Upper lobe of left lung (tissue), 6 donors: Measurements from ENCODE around the gene UST. TPM values are rescaled to one million over a fixed set of nuclear protein-coding genes. Genes with fewer than 3 reads are reported as not detected.

Experiments used
- ATAC-seq, 2 donors: fragments of 200-7000 bp; cut with Tn5 transposase; one replicate each; pipeline ENCODE4 v1.9.1; 2022; ENCODE audit warnings: mild to moderate bottlenecking in 2 of 2, moderate library complexity in 2 of 2; ENCODE audit not compliant: low FRiP score in 2 of 2
- DNase-seq, 2 donors: peaks; one replicate each; pipeline ENCODE4 v3.0.0-alpha.2; 2019 to 2020
- H3K27ac ChIP-seq, 4 donors: fragments of 200-600 bp; sonication (generic); one replicate each; pipeline ENCODE4 v1.5.1; 2016 to 2019
- H3K27me3 ChIP-seq, 4 donors: fragments of 200-600 bp; sonication (generic); one replicate each; pipeline ENCODE4 v1.5.1; 2017 to 2019
- H3K36me3 ChIP-seq, 4 donors: fragments of 200-600 bp; sonication (generic); one replicate each; pipeline ENCODE4 v1.5.1; 2016 to 2019
- H3K4me1 ChIP-seq, 4 donors: fragments of 200-600 bp; sonication (generic); one replicate each; pipeline ENCODE4 v1.5.1; 2018 to 2019
- H3K4me3 ChIP-seq, 4 donors: fragments of 200-600 bp; sonication (generic); one replicate each; pipeline ENCODE4 v1.5.1; 2017 to 2019; ENCODE audit warnings: mild to moderate bottlenecking in 2 of 4, moderate library complexity in 1 of 4
- H3K9me3 ChIP-seq, 4 donors: fragments of 200-600 bp; sonication (generic); one replicate each; pipeline ENCODE4 v1.5.1; 2018 to 2019
- CTCF ChIP-seq, 6 experiments: fragments of 450-650 bp in 4 of 6; fragments of 200-600 bp in 2 of 6; sonication (generic) in 2 of 6; IDR thresholded peaks; one replicate each; pipeline ENCODE4 v1.5.1; 2016 to 2019; ENCODE audit warnings: antibody characterized with exemption in 6 of 6
- EP300 ChIP-seq, 4 donors: sonication (generic); formaldehyde crosslinking; IDR thresholded peaks; one replicate each; pipeline ENCODE4 v1.5.1; 2017; ENCODE audit warnings: antibody characterized with exemption in 4 of 4, control low read depth in 2 of 4
- POLR2A ChIP-seq, 4 donors: fragments of 450-650 bp; IDR thresholded peaks; one replicate each; pipeline ENCODE4 v1.5.1; 2016 to 2017; ENCODE audit warnings: antibody characterized with exemption in 4 of 4, mild to moderate bottlenecking in 2 of 4
- POLR2AphosphoS5 ChIP-seq, 2 donors: sonication (generic); formaldehyde crosslinking; IDR thresholded peaks; one replicate each; pipeline ENCODE4 v1.5.1; 2017; ENCODE audit warnings: antibody characterized with exemption in 2 of 2
- WGBS, 2 donors: methylation state at CpG; one replicate each; pipeline ENCODE4 v1.1.5; 2017 to 2018; 5-methylcytosine and 5-hydroxymethylcytosine counted together
- total RNA-seq, 6 donors: library from RNA; depleted of rRNA in 4 of 6; stranded (reverse); fragments of >200 nt in 4 of 6; gene quantifications; one replicate each; pipeline versions ENCODE4 v1.1.0 to v1.2.1, GENCODE V29; 2016 to 2021
- donor health status: DM: no; HTN: no; CAD: no; lungs with moderate emphysema.
- donor health status: DM: no; HTN: yes; CAD: no; lungs with severe emphysema.

The UST gene
- total RNA-seq, 6 donors from 2014 or later, result 10.2 to 21.6 (median 14.2) TPM

- H3K4me3 ChIP-seq, result no peak overlapping the region
- no peaks in the 10 kb centered on the region for H3K9me3 ChIP-seq
- ATAC-seq (no peak), DNase-seq (no peak)
- no peaks in the 10 kb centered on the region for H3K27me3 ChIP-seq
- H3K27ac ChIP-seq, result no peak overlapping the region
- no peak for TF ChIP-seq CTCF (IDR thresholded peaks at IDR 0.05)
- no peak for TF ChIP-seq EP300 (IDR thresholded peaks at IDR 0.05)
- no peaks in the 10 kb centered on the region for H3K36me3 ChIP-seq
- WGBS, 2 donors, result 93 to 96% methylated on average over 4 of the region's 4 CpGs
- H3K4me1 ChIP-seq, result no peaks in the 10 kb centered on the region
Observed at GRCh38 chr6:148985499-148985898, 238.7 kb downstream of the UST start.

- H3K4me3 ChIP-seq, result no peak overlapping the region
- H3K4me1 ChIP-seq, result no peaks in the 10 kb centered on the region
- no peaks in the 10 kb centered on the region for H3K9me3 ChIP-seq
- 90 to 96% methylated on average over 3 of the region's 3 CpGs for WGBS, 2 donors
- no peak for TF ChIP-seq EP300 (IDR thresholded peaks at IDR 0.05)
- no peak for TF ChIP-seq POLR2A (IDR thresholded peaks at IDR 0.05)
- ATAC-seq (no peak), DNase-seq (no peak)
- no peaks in the 10 kb centered on the region for H3K27me3 ChIP-seq
- no peaks in the 10 kb centered on the region for H3K36me3 ChIP-seq
- no peak overlapping the region for H3K27ac ChIP-seq
Observed at GRCh38 chr6:148986608-148987007, 239.8 kb downstream of the UST start.

- WGBS, 2 donors, result 80 to 82% methylated on average over 3 of the region's 3 CpGs
- no peak overlapping the region for H3K27ac ChIP-seq
- H3K27me3 ChIP-seq, result no peaks in the 10 kb centered on the region
- DNase-seq (no peak), ATAC-seq (no peak)
- H3K4me1 ChIP-seq, result no peaks in the 10 kb centered on the region
- no peak overlapping the region for H3K4me3 ChIP-seq
- no peaks in the 10 kb centered on the region for H3K36me3 ChIP-seq
- no peaks in the 10 kb centered on the region for H3K9me3 ChIP-seq
- TF ChIP-seq CTCF (IDR thresholded peaks at IDR 0.05) (no peak), EP300 (IDR thresholded peaks at IDR 0.05) (no peak), POLR2A (IDR thresholded peaks at IDR 0.05) (no peak), POLR2AphosphoS5 (IDR thresholded peaks at IDR 0.05) (no peak)
Observed at GRCh38 chr6:148987982-148988381, 241.2 kb downstream of the UST start.

GRCh38 chr6:148989585-148989984, 242.8 kb downstream of the UST start:
- H3K4me1 ChIP-seq, result no peaks in the 10 kb centered on the region
- H3K9me3 ChIP-seq, result no peaks in the 10 kb centered on the region
- H3K4me3 ChIP-seq, result no peak overlapping the region
- TF ChIP-seq EP300 (IDR thresholded peaks at IDR 0.05) (no peak), CTCF (IDR thresholded peaks at IDR 0.05) (no peak), POLR2A (IDR thresholded peaks at IDR 0.05) (no peak), POLR2AphosphoS5 (IDR thresholded peaks at IDR 0.05) (no peak)
- no peak overlapping the region for H3K27ac ChIP-seq
- no peaks in the 10 kb centered on the region for H3K36me3 ChIP-seq
- 75 to 79% methylated on average over 1 of the region's 1 CpG for WGBS, 2 donors
- no peak for DNase-seq
- no peaks in the 10 kb centered on the region for H3K27me3 ChIP-seq
- ATAC-seq, result no peak

GRCh38 chr6:148990403-148990802, 243.6 kb downstream of the UST start:
- Histone ChIP-seq H3K4me3 (no peak overlapping the region), H3K9me3 (no peaks in the 10 kb centered on the region), H3K4me1 (no peaks in the 10 kb centered on the region), H3K36me3 (no peaks in the 10 kb centered on the region), H3K27me3 (no peaks in the 10 kb centered on the region), H3K27ac (no peak overlapping the region)
- TF ChIP-seq EP300 (IDR thresholded peaks at IDR 0.05) (no peak), POLR2AphosphoS5 (IDR thresholded peaks at IDR 0.05) (no peak), CTCF (IDR thresholded peaks at IDR 0.05) (no peak)
- 74 to 85% methylated on average over 6 of the region's 6 CpGs for WGBS, 2 donors
- ATAC-seq (no peak), DNase-seq (no peak)
